Breast epithelium (tissue), 4 donors: ENCODE results near the gene TMPRSS9. TPM values are rescaled to one million over a fixed set of nuclear protein-coding genes. Genes with fewer than 3 reads are reported as not detected.

Experiments
- DNase-seq, 2 donors: peaks; one replicate each; pipeline ENCODE4 v3.0.0-alpha.2; 2019; ENCODE audit warnings: low spot score in 2 of 2
- H3K27ac ChIP-seq, 2 donors: fragments of 200-600 bp; sonication (generic) in 1 of 2; one replicate each; pipeline ENCODE4 v1.5.1; 2016 to 2019; ENCODE audit warnings: mild to moderate bottlenecking in 1 of 2
- H3K27me3 ChIP-seq, 2 donors: fragments of 200-600 bp; sonication (generic) in 1 of 2; one replicate each; pipeline versions ENCODE4 v1.5.1 to v1.6.0; 2017 to 2019; ENCODE audit warnings: control low read depth in 1 of 2, mild to moderate bottlenecking in 1 of 2
- H3K36me3 ChIP-seq: fragments of 200-600 bp; one replicate; pipeline ENCODE4 v1.5.1; 2019
- H3K4me1 ChIP-seq, 2 donors: fragments of 200-600 bp; sonication (generic); one replicate each; pipeline ENCODE4 v1.5.1; 2016 to 2019; ENCODE audit warnings: control low read depth in 1 of 2
- H3K4me3 ChIP-seq, 3 donors: fragments of 200-600 bp; sonication (generic); 1 replicate in 2 of 3; 2 replicates in 1 of 3; pipeline ENCODE4 v1.5.1; 2016 to 2019; ENCODE audit warnings: mild to moderate bottlenecking in 3 of 3, moderate library complexity in 2 of 3
- H3K9me3 ChIP-seq, 2 donors: fragments of 200-600 bp; sonication (generic) in 1 of 2; one replicate each; pipeline ENCODE4 v1.5.1; 2016 to 2019; ENCODE audit warnings: control low read depth in 1 of 2
- POLR2A ChIP-seq: fragments of 450-650 bp; IDR thresholded peaks from one replicate; pipeline ENCODE4 v1.6.1; 2016; ENCODE audit warnings: antibody characterized with exemption, mild to moderate bottlenecking, moderate library complexity
- POLR2AphosphoS5 ChIP-seq, 3 donors: sonication (generic); formaldehyde crosslinking; IDR thresholded peaks; one replicate each; pipeline ENCODE4 v1.6.1; 2017; ENCODE audit warnings: antibody characterized with exemption in 3 of 3
- intact Hi-C: fragments of 100-400 bp; cut with DNase I; formaldehyde crosslinking; loops from one replicate; pipeline ENCODE4 v1.15.1; 2023; ENCODE audit warnings: low total_unique reads
- total RNA-seq, 3 donors: library from RNA; depleted of rRNA; stranded (reverse); fragments of >200 nt; gene quantifications; one replicate each; pipeline ENCODE4 v1.1.0, GENCODE V29; 2016
- TF ChIP-seq, protein P1 (sequence below), 3 donors: fragments of 450-650 bp; IDR thresholded peaks; one replicate each; pipeline ENCODE4 v1.5.1; 2016 to 2017; ENCODE audit warnings: antibody characterized with exemption in 3 of 3, mild to moderate bottlenecking in 3 of 3, moderate library complexity in 3 of 3

TMPRSS9 gene
- total RNA-seq, 3 donors from 2014 or later: under 0.01 TPM; not detected in 2

DNA sequence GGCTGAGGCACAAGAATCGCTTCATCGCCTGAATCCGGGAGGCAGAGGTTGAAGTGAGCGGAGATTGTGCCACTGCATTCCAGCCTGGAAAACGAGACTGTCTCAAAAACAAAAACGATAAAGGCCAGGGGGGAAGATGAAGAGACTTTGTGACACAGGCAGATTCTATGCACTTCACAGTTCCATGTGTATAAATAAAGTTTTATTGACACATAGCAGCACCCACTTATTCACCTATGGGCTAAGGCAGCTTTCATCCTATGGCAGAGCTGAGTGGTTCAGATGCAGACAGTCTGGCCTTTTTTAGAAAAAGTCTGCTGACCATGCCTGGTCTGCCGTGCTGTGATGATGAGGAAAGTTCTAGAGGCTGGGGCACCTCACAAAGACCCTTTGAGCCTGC lies 91.1 kb downstream of the TMPRSS9 start:
- intact Hi-C loops: no loop called here
- peaks cover 0 to 8% of the 10 kb centered on the region in 2 donors for H3K4me1 ChIP-seq
- H3K27me3 ChIP-seq: no peaks in the 10 kb centered on the region
- no peak for TF ChIP-seq POLR2AphosphoS5 (IDR thresholded peaks at IDR 0.05)
- TF ChIP-seq, protein P1, sequence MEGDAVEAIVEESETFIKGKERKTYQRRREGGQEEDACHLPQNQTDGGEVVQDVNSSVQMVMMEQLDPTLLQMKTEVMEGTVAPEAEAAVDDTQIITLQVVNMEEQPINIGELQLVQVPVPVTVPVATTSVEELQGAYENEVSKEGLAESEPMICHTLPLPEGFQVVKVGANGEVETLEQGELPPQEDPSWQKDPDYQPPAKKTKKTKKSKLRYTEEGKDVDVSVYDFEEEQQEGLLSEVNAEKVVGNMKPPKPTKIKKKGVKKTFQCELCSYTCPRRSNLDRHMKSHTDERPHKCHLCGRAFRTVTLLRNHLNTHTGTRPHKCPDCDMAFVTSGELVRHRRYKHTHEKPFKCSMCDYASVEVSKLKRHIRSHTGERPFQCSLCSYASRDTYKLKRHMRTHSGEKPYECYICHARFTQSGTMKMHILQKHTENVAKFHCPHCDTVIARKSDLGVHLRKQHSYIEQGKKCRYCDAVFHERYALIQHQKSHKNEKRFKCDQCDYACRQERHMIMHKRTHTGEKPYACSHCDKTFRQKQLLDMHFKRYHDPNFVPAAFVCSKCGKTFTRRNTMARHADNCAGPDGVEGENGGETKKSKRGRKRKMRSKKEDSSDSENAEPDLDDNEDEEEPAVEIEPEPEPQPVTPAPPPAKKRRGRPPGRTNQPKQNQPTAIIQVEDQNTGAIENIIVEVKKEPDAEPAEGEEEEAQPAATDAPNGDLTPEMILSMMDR (IDR thresholded peaks at IDR 0.05): no peak
- TF ChIP-seq POLR2A: no peak
- H3K4me3 ChIP-seq: no peak overlapping the region
- H3K27ac ChIP-seq: no peak overlapping the region
- H3K36me3 ChIP-seq: no peaks in the 10 kb centered on the region
- no peaks in the 10 kb centered on the region for H3K9me3 ChIP-seq
- DNase-seq: no peak

DNA sequence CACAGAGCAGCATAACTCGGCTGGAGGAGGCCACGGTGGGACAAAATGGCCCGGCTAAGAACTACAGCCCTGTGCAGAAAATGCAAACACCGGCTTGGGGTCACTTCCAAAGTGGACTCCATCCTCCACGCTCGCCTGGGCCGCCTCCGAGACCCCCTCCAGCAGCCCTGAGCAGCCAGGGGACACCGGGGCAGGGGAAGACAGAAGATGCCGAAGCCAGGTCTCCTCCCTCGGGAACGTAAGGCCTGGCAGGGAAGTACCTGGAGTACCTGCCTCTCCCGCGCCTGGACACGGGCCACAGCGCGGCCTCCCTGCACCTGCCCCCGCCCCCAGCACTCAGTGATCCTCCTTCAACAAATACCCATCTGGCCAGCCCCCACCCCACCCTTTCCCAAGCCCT lies 91.7 kb downstream of the TMPRSS9 start:
- Histone ChIP-seq H3K36me3 (no peaks in the 10 kb centered on the region), H3K4me1 (peaks cover 0 to 8% of the 10 kb centered on the region in 2 donors), H3K27ac (no peak overlapping the region), H3K4me3 (no peak overlapping the region), H3K27me3 (no peaks in the 10 kb centered on the region), H3K9me3 (no peaks in the 10 kb centered on the region)
- intact Hi-C loops: no loop called here
- no peak for DNase-seq
- TF ChIP-seq POLR2AphosphoS5 (IDR thresholded peaks at IDR 0.05): no peak
- TF ChIP-seq, protein P1 (IDR thresholded peaks at IDR 0.05): no peak

DNA sequence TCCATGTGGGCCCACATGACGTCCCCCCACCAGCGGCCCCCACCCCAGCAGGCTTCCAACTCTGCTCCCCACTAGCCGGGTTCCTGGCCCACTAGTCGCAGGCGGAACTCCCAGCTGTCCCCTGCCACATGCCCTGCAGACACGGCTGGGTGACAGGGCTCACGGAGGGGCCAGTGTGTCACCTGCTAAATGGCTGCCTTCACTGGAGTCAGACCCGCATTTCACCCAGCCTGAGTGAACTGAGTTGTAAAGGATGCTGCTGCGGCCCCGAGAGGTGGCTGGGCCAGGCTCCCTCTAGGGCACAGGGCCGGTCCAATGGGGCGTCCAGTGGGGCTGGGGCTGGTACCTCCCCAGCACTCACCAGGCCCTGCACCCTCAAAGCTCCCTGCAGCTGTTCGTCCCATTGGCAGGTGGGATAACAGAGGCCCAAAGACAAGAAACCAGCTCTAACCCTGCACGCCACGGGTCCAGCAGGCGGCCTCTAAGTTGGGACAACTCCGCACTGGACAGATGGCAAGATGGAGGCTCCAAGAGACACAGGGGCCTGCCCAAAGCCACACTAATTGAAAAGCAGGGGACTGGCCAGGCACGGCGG lies 93.5 kb downstream of the TMPRSS9 start:
- Histone ChIP-seq H3K27me3 (no peaks in the 10 kb centered on the region), H3K27ac (no peak overlapping the region), H3K4me3 (no peak overlapping the region), H3K9me3 (no peaks in the 10 kb centered on the region), H3K4me1 (peaks cover 0 to 8% of the 10 kb centered on the region in 2 donors), H3K36me3 (no peaks in the 10 kb centered on the region)
- DNase-seq: no peak
- no peak for TF ChIP-seq POLR2AphosphoS5 (IDR thresholded peaks at IDR 0.05)
- TF ChIP-seq POLR2A: no peak
- TF ChIP-seq, protein P1 (IDR thresholded peaks at IDR 0.05): no peak
- intact Hi-C loops: no loop called here

DNA sequence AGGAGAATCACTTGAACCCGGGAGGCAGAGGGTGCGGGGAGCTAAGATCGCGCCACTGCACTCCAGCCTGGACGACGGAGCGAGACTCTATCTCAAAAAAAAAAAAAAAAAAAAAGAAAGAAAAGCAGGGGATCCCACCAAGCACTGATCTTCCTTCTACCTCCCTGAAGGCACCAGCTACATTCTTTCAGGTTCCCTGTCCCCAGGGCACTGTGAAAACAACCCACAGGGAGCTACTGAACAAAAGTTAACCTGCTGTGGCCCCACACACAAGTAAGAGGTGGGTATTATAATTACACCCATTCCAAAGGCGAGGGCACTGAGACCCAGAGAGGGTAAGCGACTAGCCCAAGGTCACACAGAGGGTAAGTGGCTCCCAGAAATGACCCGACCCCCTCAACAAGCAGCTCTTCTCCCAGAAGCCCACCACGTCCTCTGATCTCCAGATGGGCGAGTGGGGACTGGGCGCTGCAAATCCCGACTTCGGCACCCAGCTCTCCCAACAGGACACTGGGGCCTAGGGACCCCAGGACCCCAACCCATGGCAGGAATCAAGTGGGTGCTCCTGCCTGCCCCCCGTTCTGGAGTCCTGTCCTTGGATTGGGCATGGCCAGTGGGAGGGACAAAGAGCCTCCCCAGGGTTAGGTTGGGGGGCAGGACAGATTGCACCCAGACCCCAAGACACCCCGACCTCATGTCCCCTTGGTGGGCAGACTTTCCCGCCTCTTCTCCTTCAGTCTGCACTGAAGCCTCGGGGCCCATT lies 94.3 kb downstream of the TMPRSS9 start:
- H3K27ac ChIP-seq: no peak overlapping the region
- peaks cover 0 to 8% of the 10 kb centered on the region in 2 donors for H3K4me1 ChIP-seq
- intact Hi-C loops: no loop called here
- no peak for TF ChIP-seq POLR2AphosphoS5 (IDR thresholded peaks at IDR 0.05)
- TF ChIP-seq, protein P1 (IDR thresholded peaks at IDR 0.05): no peak
- TF ChIP-seq POLR2A: no peak
- no peaks in the 10 kb centered on the region for H3K9me3 ChIP-seq
- no peaks in the 10 kb centered on the region for H3K27me3 ChIP-seq
- DNase-seq: no peak
- no peaks in the 10 kb centered on the region for H3K36me3 ChIP-seq
- H3K4me3 ChIP-seq: no peak overlapping the region
